Tibial nerve (tissue), 3 donors: ENCODE data around the gene NAIF1.

Source experiments
- CTCF ChIP-seq, 5 experiments: fragments of 200-600 bp in 3 of 5; fragments of 450-650 bp in 2 of 5; sonication (generic) in 3 of 5; IDR thresholded peaks; one replicate each; pipeline ENCODE4 v1.5.1; 2016 to 2019; ENCODE audit warnings: antibody characterized with exemption in 5 of 5, mild to moderate bottlenecking in 3 of 5, moderate library complexity in 2 of 5
- POLR2A ChIP-seq, 2 donors: fragments of 450-650 bp; IDR thresholded peaks; one replicate each; pipeline ENCODE4 v1.6.1; 2017; ENCODE audit warnings: antibody characterized with exemption in 2 of 2, mild to moderate bottlenecking in 2 of 2, moderate library complexity in 2 of 2

GRCh38 chr9:128085943-128086342, 18.8 kb upstream of the NAIF1 start:
- TF ChIP-seq CTCF (IDR thresholded peaks at IDR 0.05) (no peak), POLR2A (IDR thresholded peaks at IDR 0.05) (no peak)
